Gastroesophageal sphincter (tissue), 4 donors: ENCODE measurements around the gene HEXA. TPM values are rescaled to one million over a fixed set of nuclear protein-coding genes. Genes with fewer than 3 reads are reported as not detected.
"Not testable (repeated sequence)": the region's sequence is repeated elsewhere in the genome, so short reads cannot be mapped to it uniquely, and the experiment has no call there.

Experiments
- ATAC-seq: fragments of 150-250 bp; one replicate; pipeline ENCODE4 v1.9.1; 2016; ENCODE audit warnings: mild to moderate bottlenecking, moderate library complexity
- H3K27ac ChIP-seq, 4 donors: fragments of 200-600 bp; sonication (generic) in 3 of 4; 1 replicate in 3 of 4; 2 replicates in 1 of 4; pipeline ENCODE4 v1.5.1; 2016 to 2019
- H3K27me3 ChIP-seq: fragments of 200-600 bp; sonication (generic); one replicate; pipeline ENCODE4 v1.5.1; 2019
- H3K36me3 ChIP-seq, 2 donors: fragments of 200-600 bp; sonication (generic); one replicate each; pipeline ENCODE4 v1.5.1; 2019; ENCODE audit warnings: control low read depth in 1 of 2
- H3K4me1 ChIP-seq, 3 donors: fragments of 200-600 bp; sonication (generic); 1 replicate in 2 of 3; 2 replicates in 1 of 3; pipeline ENCODE4 v1.5.1; 2016 to 2019; ENCODE audit warnings: control low read depth in 2 of 3
- H3K4me3 ChIP-seq, 2 donors: fragments of 200-600 bp; sonication (generic); one replicate each; pipeline ENCODE4 v1.5.1; 2019; ENCODE audit warnings: mild to moderate bottlenecking in 1 of 2, moderate library complexity in 1 of 2
- H3K9me3 ChIP-seq, 3 donors: fragments of 200-600 bp; sonication (generic); one replicate each; pipeline ENCODE4 v1.5.1; 2017 to 2019; ENCODE audit warnings: control low read depth in 2 of 3
- CTCF ChIP-seq, 4 experiments: fragments of 200-600 bp in 2 of 4; fragments of 450-650 bp in 2 of 4; sonication (generic) in 1 of 4; IDR thresholded peaks; one replicate each; pipeline ENCODE4 v1.5.1; 2017 to 2019; ENCODE audit warnings: antibody characterized with exemption in 4 of 4, mild to moderate bottlenecking in 2 of 4, moderate library complexity in 2 of 4
- EP300 ChIP-seq: sonication (generic); formaldehyde crosslinking; IDR thresholded peaks from one replicate; pipeline ENCODE4 v1.6.1; 2017; ENCODE audit warnings: antibody characterized with exemption, mild to moderate bottlenecking
- POLR2A ChIP-seq, 2 donors: fragments of 450-650 bp; IDR thresholded peaks; one replicate each; pipeline ENCODE4 v1.6.1; 2017; ENCODE audit warnings: antibody characterized with exemption in 2 of 2, mild to moderate bottlenecking in 2 of 2, moderate library complexity in 1 of 2
- POLR2AphosphoS5 ChIP-seq: sonication (generic); formaldehyde crosslinking; IDR thresholded peaks from one replicate; pipeline ENCODE4 v1.6.1; 2017; ENCODE audit warnings: antibody characterized with exemption
- WGBS, 2 donors: methylation state at CpG; one replicate each; pipeline ENCODE4 v1.1.5; 2018; ENCODE audit warnings: low coverage in 1 of 2; 5-methylcytosine and 5-hydroxymethylcytosine counted together
- total RNA-seq, 4 donors: library from RNA; depleted of rRNA; stranded (reverse); fragments of >200 nt; gene quantifications; one replicate each; pipeline ENCODE4 v1.1.0, GENCODE V29; 2016

HEXA gene
- total RNA-seq, 4 donors from 2014 or later, result 46.3 to 68.5 (median 60.9) TPM

GRCh38 chr15:72402726-72403125 is 26.9 kb upstream of the HEXA start:
- TF ChIP-seq POLR2AphosphoS5 (no peak), POLR2A (IDR thresholded peaks at IDR 0.05) (no peak), EP300 (no peak), CTCF (IDR thresholded peaks at IDR 0.05) (no peak)
- no peak overlapping the region for H3K27ac ChIP-seq
- no peak for ATAC-seq
- no peak overlapping the region for H3K4me3 ChIP-seq
- 77 to 82% methylated on average over 3 to 4 of the region's 5 CpGs for WGBS, 2 donors
- H3K9me3 ChIP-seq, result no peaks in the 10 kb centered on the region
- peaks cover 52% of the 10 kb centered on the region for H3K27me3 ChIP-seq
- no peaks in the 10 kb centered on the region for H3K36me3 ChIP-seq
- H3K4me1 ChIP-seq, result no peaks in the 10 kb centered on the region

GRCh38 chr15:72398648-72399047 is 22.8 kb upstream of the HEXA start:
- 80% methylated on average over 7 of the region's 7 CpGs; no CpG with 5 or more reads in 1 of the 2 donors for WGBS, 2 donors
- no peak for ATAC-seq
- TF ChIP-seq POLR2A (IDR thresholded peaks at IDR 0.05), result no peak
- no peak for TF ChIP-seq POLR2AphosphoS5
- TF ChIP-seq EP300, result no peak
- TF ChIP-seq CTCF (IDR thresholded peaks at IDR 0.05), result no peak

GRCh38 chr15:72397796-72398588 is 22.2 kb upstream of the HEXA start, which contains the start of gene TMEM202:
TSS of gene TMEM202 (plus strand) at chr15:72398305. CDS start at chr15:72398327, 22 bp downstream.
- H3K27me3 ChIP-seq, result peaks cover 43% of the 10 kb centered on the region
- TF ChIP-seq POLR2AphosphoS5 (no peak), POLR2A (IDR thresholded peaks at IDR 0.05) (no peak), CTCF (IDR thresholded peaks at IDR 0.05) (no peak), EP300 (no peak)
- no peaks in the 10 kb centered on the region for H3K36me3 ChIP-seq
- no peaks in the 10 kb centered on the region for H3K9me3 ChIP-seq
- H3K4me1 ChIP-seq, result no peaks in the 10 kb centered on the region
- no peak within 1 kb of the TSS for H3K27ac ChIP-seq
- H3K4me3 ChIP-seq, result no peak within 1 kb of the TSS
- 62 to 69% methylated on average over 3 to 4 of the region's 4 CpGs for WGBS, 2 donors
- ATAC-seq, result no peak

More at GRCh38 chr15:72398648-72399047, 22.8 kb upstream of the HEXA start:
- Histone ChIP-seq H3K4me3 (no peak overlapping the region), H3K27ac (no peak overlapping the region), H3K4me1 (no peaks in the 10 kb centered on the region), H3K36me3 (no peaks in the 10 kb centered on the region), H3K9me3 (no peaks in the 10 kb centered on the region), H3K27me3 (peaks cover 41% of the 10 kb centered on the region)

GRCh38 chr15:72396331-72396730 is 20.5 kb upstream of the HEXA start:
- not testable (repeated sequence) for H3K36me3 ChIP-seq, H3K4me3 ChIP-seq, H3K9me3 ChIP-seq, H3K4me1 ChIP-seq, ATAC-seq, H3K27ac ChIP-seq
- peaks cover 36% of the 10 kb centered on the region for H3K27me3 ChIP-seq
- no CpG with 5 or more reads among the region's 24 CpGs for WGBS, 2 donors

- H3K9me3 ChIP-seq, result no peaks in the 10 kb centered on the region
- no peak overlapping the region for H3K4me3 ChIP-seq
- no peaks in the 10 kb centered on the region for H3K36me3 ChIP-seq
- no peak for TF ChIP-seq POLR2AphosphoS5
- no peak for TF ChIP-seq EP300
- no peak for TF ChIP-seq CTCF (IDR thresholded peaks at IDR 0.05)
- TF ChIP-seq POLR2A (IDR thresholded peaks at IDR 0.05), result no peak
- H3K27ac ChIP-seq, result no peak overlapping the region
- no peak for ATAC-seq
- H3K27me3 ChIP-seq, result peaks cover 43% of the 10 kb centered on the region
- 16 to 28% methylated on average over 3 of the region's 3 CpGs for whole genome bisulfite sequencing, 2 donors
- H3K4me1 ChIP-seq, result no peaks in the 10 kb centered on the region
Observed at GRCh38 chr15:72389231-72389630, 13.4 kb upstream of the HEXA start.
